Karpas-422 (cell line): ENCODE measurements around the gene ARPC1A. TPM values are rescaled to one million over a fixed set of nuclear protein-coding genes. Genes with fewer than 3 reads are reported as not detected.
A peak's percentile ranks its signal among the peaks of the same experiment; 100 is the strongest.
"Not testable (repeated sequence)": the region's sequence is repeated elsewhere in the genome, so short reads cannot be mapped to it uniquely, and the experiment has no call there.

ENCODE experiments used
- DNase-seq: peaks from one replicate; pipeline ENCODE4 v3.0.0-alpha.2; 2015
- H2AFZ ChIP-seq: fragments of 200-600 bp; sonication (generic); 2 replicates; pipeline ENCODE4 v1.6.1; 2014; ENCODE audit warnings: antibody characterized with exemption, low read length, mixed read lengths
- H3K27ac ChIP-seq: fragments of 200-600 bp; sonication (generic); 2 replicates; pipeline ENCODE4 v1.5.1; 2014; ENCODE audit warnings: mild to moderate bottlenecking, low read length, moderate library complexity
- H3K27me3 ChIP-seq: fragments of 200-600 bp; sonication (generic); 2 replicates; pipeline ENCODE4 v1.6.1; 2014; ENCODE audit warnings: low read length, mixed read lengths
- H3K36me3 ChIP-seq: fragments of 200-600 bp; sonication (generic); 2 replicates; pipeline ENCODE4 v1.6.1; 2014; ENCODE audit warnings: low read length, mixed read lengths; ENCODE audit not compliant: insufficient read depth
- H3K4me1 ChIP-seq: fragments of 200-600 bp; sonication (generic); 2 replicates; pipeline ENCODE4 v1.6.1; 2014; ENCODE audit warnings: mild to moderate bottlenecking, low read length, mixed read lengths
- H3K4me2 ChIP-seq: fragments of 200-600 bp; sonication (generic); 2 replicates; pipeline ENCODE4 v1.6.1; 2014; ENCODE audit warnings: low read length, low read depth, mild to moderate bottlenecking; ENCODE audit not compliant: poor library complexity, severe bottlenecking
- H3K4me3 ChIP-seq: fragments of 200-600 bp; sonication (generic); 2 replicates; pipeline ENCODE4 v1.5.1; 2014; ENCODE audit warnings: mild to moderate bottlenecking, antibody characterized with exemption, low read length, mixed read lengths
- H3K79me2 ChIP-seq: fragments of 200-600 bp; sonication (generic); 2 replicates; pipeline ENCODE4 v1.6.1; 2014; ENCODE audit warnings: mild to moderate bottlenecking, low read length, mixed read lengths
- H3K9ac ChIP-seq: fragments of 200-600 bp; sonication (generic); 2 replicates; pipeline ENCODE4 v1.6.0; 2014; ENCODE audit warnings: low read length
- H3K9me2 ChIP-seq: fragments of 200-600 bp; sonication (generic), shearing (Covaris generic); replicated peaks from 2 replicates; pipeline ENCODE4 v1.6.0; 2014; ENCODE audit warnings: mild to moderate bottlenecking, low read length, moderate library complexity; ENCODE audit not compliant: insufficient read depth
- H3K9me3 ChIP-seq: fragments of 300-700, 200-600 bp; sonication (generic); 2 replicates; pipeline ENCODE4 v1.6.1; 2014; ENCODE audit warnings: low read length, mixed read lengths
- H4K20me1 ChIP-seq: fragments of 200-600 bp; sonication (generic); 2 replicates; pipeline ENCODE4 v1.6.1; 2014; ENCODE audit warnings: mild to moderate bottlenecking, antibody characterized with exemption, low read length, low read depth; ENCODE audit not compliant: insufficient read depth
- total RNA-seq: library from RNA; depleted of rRNA; stranded (reverse); fragments of >200 nt; shearing (Covaris generic); gene quantifications from 2 replicates; pipeline ENCODE4 v1.2.3, GENCODE V29; 2014; ENCODE audit warnings: low replicate concordance

Gene ARPC1A
- total RNA-seq, 1 experiment from 2014 or later, result 39.4 TPM

- Histone ChIP-seq H3K27me3 (no peaks in the 10 kb centered on the region), H2AFZ (no peak overlapping the region), H3K36me3 (peaks cover 4% of the 10 kb centered on the region; the same call in 1 of the 2 replicates), H3K4me2 (no peak overlapping the region), H3K27ac (no peak overlapping the region), H3K4me1 (peaks cover 26% of the 10 kb centered on the region), H3K79me2 (peaks cover 50% of the 10 kb centered on the region), H3K9me3 (no peaks in the 10 kb centered on the region), H3K9me2 (no peaks in the 10 kb centered on the region), H4K20me1 (0 out of 2 replicates have a peak, but pooled peaks cover 4% of the 10 kb centered on the region), H3K4me3 (no peak overlapping the region), H3K9ac (no peak overlapping the region)
- DNase-seq, result no peak
Measured at GRCh38 chr7:99383791-99384370, 58.2 kb downstream of the ARPC1A start.

DNA sequence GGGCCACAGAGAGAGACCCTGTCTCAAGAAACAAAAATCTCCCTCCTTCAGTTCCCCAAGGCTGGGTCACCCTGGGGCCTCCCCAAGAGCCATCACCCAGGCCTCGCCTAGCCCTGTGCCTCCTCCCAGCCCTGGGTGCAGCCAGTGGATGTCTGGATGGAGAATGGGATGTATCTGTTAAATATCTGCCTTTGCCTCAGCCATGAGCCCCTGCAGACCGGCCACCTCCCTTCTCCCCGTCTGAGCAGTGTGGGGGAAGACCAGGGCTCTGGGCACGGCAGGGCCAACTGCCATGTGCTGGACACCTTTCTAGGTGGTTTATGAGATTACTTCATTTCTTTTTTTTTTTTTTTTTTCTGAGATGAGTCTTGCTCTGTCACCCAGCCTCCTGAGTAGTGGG is 58.8 kb downstream of the ARPC1A start:
- no peak overlapping the region for H3K27ac ChIP-seq
- no peaks in the 10 kb centered on the region for H3K9me3 ChIP-seq
- H3K79me2 ChIP-seq, result peaks cover 44% of the 10 kb centered on the region
- peaks cover 4% of the 10 kb centered on the region; the same call in 1 of the 2 replicates for H3K36me3 ChIP-seq
- no peak overlapping the region for H3K4me3 ChIP-seq
- no peak overlapping the region for H3K4me2 ChIP-seq
- 0 out of 2 replicates have a peak, but pooled peaks cover 4% of the 10 kb centered on the region for H4K20me1 ChIP-seq
- no peak for DNase-seq
- no peaks in the 10 kb centered on the region for H3K27me3 ChIP-seq
- peaks cover 20% of the 10 kb centered on the region for H3K4me1 ChIP-seq
- H3K9ac ChIP-seq, result no peak overlapping the region
- H3K9me2 ChIP-seq, result no peaks in the 10 kb centered on the region
- H2AFZ ChIP-seq, result no peak overlapping the region

DNA sequence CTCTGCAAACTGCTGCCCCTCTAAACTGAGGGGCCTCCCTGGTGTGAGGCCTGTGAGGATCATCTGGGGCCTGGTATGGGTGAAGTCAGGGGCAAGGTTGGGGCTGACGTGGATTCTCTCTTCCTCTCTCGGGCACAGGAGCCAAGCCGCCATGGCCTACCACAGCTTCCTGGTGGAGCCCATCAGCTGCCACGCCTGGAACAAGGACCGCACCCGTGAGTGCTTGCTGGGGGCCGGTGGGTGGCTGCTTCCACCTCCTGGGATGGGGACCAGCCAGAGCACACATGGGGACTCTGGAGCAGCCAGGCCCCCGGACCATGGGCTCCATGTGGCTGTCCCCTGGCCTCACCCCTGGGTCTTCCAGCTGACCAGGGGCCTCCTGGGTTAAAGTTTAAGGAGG is 59.9 kb downstream of the ARPC1A start:
- Histone ChIP-seq H3K4me1 (peaks cover 10% of the 10 kb centered on the region), H3K79me2 (peaks cover 34% of the 10 kb centered on the region), H3K9me3 (no peaks in the 10 kb centered on the region), H3K4me2 (no peak overlapping the region), H2AFZ (no peak overlapping the region), H4K20me1 (0 out of 2 replicates have a peak, but pooled peaks cover 4% of the 10 kb centered on the region), H3K4me3 (no peak overlapping the region), H3K9me2 (no peaks in the 10 kb centered on the region), H3K36me3 (peaks cover 4% of the 10 kb centered on the region; the same call in 1 of the 2 replicates), H3K9ac (no peak overlapping the region), H3K27me3 (no peaks in the 10 kb centered on the region), H3K27ac (no peak overlapping the region)
- no peak for DNase-seq

DNA sequence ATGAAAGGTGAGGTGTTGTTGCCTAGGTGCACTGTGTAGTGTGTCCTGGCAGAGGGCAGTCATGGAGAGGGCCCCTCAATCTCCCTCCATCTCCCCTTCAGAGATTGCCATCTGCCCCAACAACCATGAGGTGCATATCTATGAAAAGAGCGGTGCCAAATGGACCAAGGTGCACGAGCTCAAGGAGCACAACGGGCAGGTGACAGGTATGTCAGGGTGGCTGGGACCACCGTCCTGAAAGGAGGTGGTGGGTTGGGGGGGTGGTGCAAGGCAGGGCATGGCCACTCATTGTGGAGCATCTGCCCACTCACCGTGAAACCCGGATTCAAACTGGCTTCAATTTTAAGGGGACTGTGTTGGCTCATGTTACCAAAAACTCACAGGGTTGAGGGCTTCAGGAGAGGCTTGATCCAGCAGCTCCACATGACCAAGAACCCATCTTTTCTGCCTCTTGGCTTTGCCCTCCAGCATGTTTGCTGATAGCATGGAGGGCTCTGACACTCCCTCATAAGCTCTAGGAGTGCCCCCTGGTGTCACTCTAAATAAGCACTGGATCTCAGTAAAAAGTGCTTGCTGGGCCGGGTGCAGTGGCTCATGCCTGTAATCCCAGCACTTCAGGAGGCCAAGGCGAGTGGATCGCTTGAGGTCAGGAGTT is 61.0 kb downstream of the ARPC1A start:
- Histone ChIP-seq H3K4me3 (no peak overlapping the region), H2AFZ (no peak overlapping the region), H3K4me1 (no peaks in the 10 kb centered on the region), H3K79me2 (peaks cover 22% of the 10 kb centered on the region), H3K27me3 (no peaks in the 10 kb centered on the region), H3K27ac (no peak overlapping the region), H3K4me2 (no peak overlapping the region), H4K20me1 (0 out of 2 replicates have a peak, but pooled peaks cover 4% of the 10 kb centered on the region), H3K9ac (no peak overlapping the region), H3K36me3 (0 out of 2 replicates have a peak, but pooled peaks cover 4% of the 10 kb centered on the region), H3K9me3 (no peaks in the 10 kb centered on the region), H3K9me2 (no peaks in the 10 kb centered on the region)
- peak; percentile 83 for DNase-seq

DNA sequence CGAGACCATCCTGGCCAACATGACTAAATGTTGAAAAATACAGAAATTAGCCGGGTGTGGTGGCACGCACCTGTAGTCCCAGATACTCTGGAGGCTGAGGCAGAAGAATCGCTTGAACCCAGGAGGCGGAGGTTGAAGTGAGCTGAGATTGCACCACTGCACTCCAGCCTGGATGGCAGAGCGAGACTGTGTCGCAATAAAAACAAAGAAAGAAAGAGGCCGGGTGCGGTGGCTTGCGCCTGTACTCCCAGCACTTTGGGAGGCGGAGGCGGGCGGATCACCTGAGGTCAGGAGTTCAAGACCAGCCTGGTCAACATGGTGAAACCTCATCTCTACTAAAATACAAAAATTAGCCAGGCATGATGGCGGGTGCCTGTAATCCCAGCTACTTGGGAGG is 61.5 kb downstream of the ARPC1A start:
- H3K27ac ChIP-seq, H3K27me3 ChIP-seq, H3K4me3 ChIP-seq, H3K36me3 ChIP-seq, H3K9ac ChIP-seq, H3K4me2 ChIP-seq, DNase-seq, H3K9me2 ChIP-seq, H4K20me1 ChIP-seq, H3K4me1 ChIP-seq, H2AFZ ChIP-seq, H3K9me3 ChIP-seq: not testable (repeated sequence)
- H3K79me2 ChIP-seq, result peaks cover 17% of the 10 kb centered on the region

GRCh38 chr7:99387912-99388311 is 62.2 kb downstream of the ARPC1A start:
- H3K79me2 ChIP-seq, result peaks cover 14% of the 10 kb centered on the region
- H3K27ac ChIP-seq, result no peak overlapping the region
- H3K4me1 ChIP-seq, result no peaks in the 10 kb centered on the region; the same call in 1 of the 2 replicates
- no peak overlapping the region for H2AFZ ChIP-seq
- H3K9me3 ChIP-seq, result no peaks in the 10 kb centered on the region
- H3K4me2 ChIP-seq, result no peak overlapping the region
- no peak for DNase-seq
- H3K9ac ChIP-seq, result no peak overlapping the region
- H3K27me3 ChIP-seq, result no peaks in the 10 kb centered on the region
- H3K9me2 ChIP-seq, result no peaks in the 10 kb centered on the region
- no peak overlapping the region for H3K4me3 ChIP-seq
- 0 out of 2 replicates have a peak, but pooled peaks cover 4% of the 10 kb centered on the region for H4K20me1 ChIP-seq
- peaks cover 8% of the 10 kb centered on the region; the same call in 1 of the 2 replicates for H3K36me3 ChIP-seq

DNA sequence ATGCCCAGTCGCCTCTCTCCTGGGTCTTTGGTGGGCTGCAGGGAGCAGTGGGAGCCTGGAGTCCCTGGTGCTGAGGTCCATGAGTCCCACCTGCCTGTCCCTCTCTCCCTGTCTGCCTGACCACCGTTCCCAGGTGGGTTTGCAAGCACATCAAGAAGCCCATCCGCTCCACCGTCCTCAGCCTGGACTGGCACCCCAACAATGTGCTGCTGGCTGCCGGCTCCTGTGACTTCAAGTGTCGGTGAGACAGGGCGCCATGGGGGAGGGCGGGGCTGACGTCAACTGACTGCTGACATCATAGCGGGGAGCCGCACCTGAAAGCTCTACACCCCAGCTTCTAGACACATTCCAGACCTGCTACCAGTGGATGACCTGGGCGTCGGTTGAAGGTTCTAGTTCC is 64.1 kb downstream of the ARPC1A start:
- no peaks in the 10 kb centered on the region; the same call in 1 of the 2 replicates for H3K79me2 ChIP-seq

DNA sequence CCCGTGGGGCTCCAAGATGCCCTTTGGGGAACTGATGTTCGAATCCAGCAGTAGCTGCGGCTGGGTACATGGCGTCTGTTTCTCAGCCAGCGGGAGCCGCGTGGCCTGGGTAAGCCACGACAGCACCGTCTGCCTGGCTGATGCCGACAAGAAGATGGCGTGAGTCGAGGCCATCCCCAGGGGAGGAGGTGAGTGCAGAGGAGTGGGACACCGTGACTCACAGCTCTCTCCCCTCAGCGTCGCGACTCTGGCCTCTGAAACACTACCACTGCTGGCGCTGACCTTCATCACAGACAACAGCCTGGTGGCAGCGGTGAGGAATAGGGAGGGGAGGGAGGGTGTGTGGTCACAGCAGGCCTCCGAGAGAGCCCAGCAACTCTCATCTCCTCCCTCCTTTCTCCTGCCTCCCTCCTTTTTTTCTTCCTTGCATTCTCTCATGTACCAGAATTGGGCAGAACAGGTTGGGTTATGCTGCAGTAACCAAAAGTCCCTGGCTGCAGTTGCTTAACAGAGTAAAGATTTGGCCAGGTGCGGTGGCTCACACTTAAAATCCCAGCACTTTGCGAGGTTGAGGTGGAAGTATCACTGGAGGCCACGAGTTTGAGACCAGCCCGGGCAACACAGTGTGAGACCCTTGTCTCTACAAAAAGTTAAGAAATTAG is 65.4 kb downstream of the ARPC1A start:
- DNase-seq, result no peak
- no peaks in the 10 kb centered on the region for H3K9me3 ChIP-seq
- no peak overlapping the region for H2AFZ ChIP-seq
- no peaks in the 10 kb centered on the region; the same call in 1 of the 2 replicates for H3K4me1 ChIP-seq
- no peak overlapping the region for H3K4me3 ChIP-seq
- H3K9me2 ChIP-seq, result no peaks in the 10 kb centered on the region
- H3K36me3 ChIP-seq, result peaks cover 14% of the 10 kb centered on the region
- H3K79me2 ChIP-seq, result no peaks in the 10 kb centered on the region; the same call in 1 of the 2 replicates
- H3K9ac ChIP-seq, result no peak overlapping the region
- peaks cover 15% of the 10 kb centered on the region for H4K20me1 ChIP-seq
- no peaks in the 10 kb centered on the region for H3K27me3 ChIP-seq
- H3K27ac ChIP-seq, result no peak overlapping the region
- H3K4me2 ChIP-seq, result no peak overlapping the region

More for the DNA sequence above, 64.1 kb downstream of the ARPC1A start:
- peaks cover 8% of the 10 kb centered on the region for H4K20me1 ChIP-seq
- H3K36me3 ChIP-seq, result peaks cover 11% of the 10 kb centered on the region; the same call in 1 of the 2 replicates
- H3K9me2 ChIP-seq, result no peaks in the 10 kb centered on the region
- H3K4me2 ChIP-seq, result no peak overlapping the region
- H3K27me3 ChIP-seq, result no peaks in the 10 kb centered on the region
- H3K4me3 ChIP-seq, result no peak overlapping the region
- no peak overlapping the region for H3K27ac ChIP-seq
- H2AFZ ChIP-seq, result no peak overlapping the region
- no peak overlapping the region for H3K9ac ChIP-seq
- H3K4me1 ChIP-seq, result no peaks in the 10 kb centered on the region; the same call in 1 of the 2 replicates
- H3K9me3 ChIP-seq, result no peaks in the 10 kb centered on the region
- DNase-seq, result no peak
